HEK293 (cell line): Measurements from ENCODE around the gene TTYH1.

Source experiments
- CTCF ChIA-PET: fragments of 350-600 bp; formaldehyde crosslinking; extraction: SDS; loops from one replicate; lab custom pipeline; 2021; ENCODE audit warnings: antibody characterized with exemption; lab: Yijun Ruan, JAX
- POLR2A ChIA-PET: fragments of 300-600 bp; formaldehyde crosslinking; extraction: SDS; loops from one replicate; lab custom pipeline; 2020; ENCODE audit warnings: antibody characterized with exemption, inconsistent platforms; lab: Yijun Ruan, JAX
- H3K27ac ChIP-seq: fragments of 200-500 bp; sonication (Bioruptor generic); 2 replicates; pipeline ENCODE4 v1.5.1; 2014; ENCODE audit warnings: low read depth, low read length, control low read depth, inconsistent platforms; ENCODE audit errors: extremely low read depth
- H3K36me3 ChIP-seq, 2 experiments: fragments of 200-500 bp in 1 of 2; sonication (Bioruptor generic) in 1 of 2; 1 replicate in 1 of 2; 2 replicates in 1 of 2; pipeline ENCODE4 v1.5.1; 2014 to 2017; ENCODE audit warnings: inconsistent platforms in 2 of 2, low read length in 2 of 2; ENCODE audit not compliant: control insufficient read depth in 2 of 2, insufficient read depth in 1 of 2
- H3K4me1 ChIP-seq: fragments of 200-500 bp; sonication (Bioruptor generic); 2 replicates; pipeline ENCODE4 v1.5.1; 2014; ENCODE audit warnings: mild to moderate bottlenecking, low read length, inconsistent platforms; ENCODE audit not compliant: control insufficient read depth, insufficient read depth
- H3K4me3 ChIP-seq: 2 replicates; pipeline ENCODE4 v1.5.1; 2011; ENCODE audit warnings: low read depth, mild to moderate bottlenecking, control low read depth, low read length, moderate library complexity
- H3K9me3 ChIP-seq: fragments of 200-500 bp; sonication (Bioruptor generic); 2 replicates; pipeline ENCODE4 v1.5.1; 2014; ENCODE audit warnings: low read depth, low read length, inconsistent platforms; ENCODE audit not compliant: control insufficient read depth, insufficient read depth
- FEZF1 ChIP-seq: fragments of 450-650 bp; formaldehyde crosslinking; IDR thresholded peaks from 2 replicates; pipeline ENCODE4 v1.5.1; 2016; ENCODE audit warnings: missing biosample characterization, missing genetic modification characterization
- GFI1B ChIP-seq: fragments of 450-650 bp; formaldehyde crosslinking; IDR thresholded peaks from 2 replicates; pipeline ENCODE4 v1.5.1; 2016; ENCODE audit warnings: missing biosample characterization, missing genetic modification characterization
- GLIS1 ChIP-seq: fragments of 450-650 bp; formaldehyde crosslinking; IDR thresholded peaks from 2 replicates; pipeline ENCODE4 v1.5.1; 2016; ENCODE audit warnings: missing biosample characterization, missing genetic modification characterization
- HOXA7 ChIP-seq: sonication (generic); formaldehyde crosslinking; IDR thresholded peaks from 2 replicates; pipeline ENCODE4 v1.8.1; 2022; ENCODE audit warnings: missing genetic modification reagents, borderline replicate concordance
- IKZF3 ChIP-seq: fragments of 450-650 bp; IDR thresholded peaks from 2 replicates; pipeline ENCODE4 v1.5.0; 2018; ENCODE audit warnings: missing biosample characterization, mild to moderate bottlenecking, missing genetic modification characterization, moderate library complexity
- KLF16 ChIP-seq: fragments of 450-650 bp; formaldehyde crosslinking; IDR thresholded peaks from 2 replicates; pipeline ENCODE4 v1.5.1; 2017; ENCODE audit warnings: missing biosample characterization, missing genetic modification characterization
- KLF7 ChIP-seq: fragments of 450-650 bp; formaldehyde crosslinking; IDR thresholded peaks from 2 replicates; pipeline ENCODE4 v1.5.1; 2016; ENCODE audit warnings: missing biosample characterization, missing genetic modification characterization, borderline replicate concordance
- PRDM1 ChIP-seq: fragments of 450-650 bp; formaldehyde crosslinking; IDR thresholded peaks from 2 replicates; pipeline ENCODE4; 2016; ENCODE audit warnings: missing biosample characterization, missing genetic modification characterization
- SCRT1 ChIP-seq: fragments of 450-650 bp; formaldehyde crosslinking; IDR thresholded peaks from 2 replicates; pipeline ENCODE4 v1.5.1; 2016; ENCODE audit warnings: missing biosample characterization, missing genetic modification characterization, borderline replicate concordance
- SETDB1 ChIP-seq: IDR thresholded peaks from one replicate; pipeline ENCODE4 v1.6.1; 2017; ENCODE audit warnings: mild to moderate bottlenecking, low read length, moderate library complexity, mixed read lengths; ENCODE audit not compliant: insufficient read length
- ZNF140 ChIP-seq: fragments of 450-650 bp; formaldehyde crosslinking; IDR thresholded peaks from 2 replicates; pipeline ENCODE4 v1.5.1; 2016; ENCODE audit warnings: missing biosample characterization, missing genetic modification characterization
- ZNF19 ChIP-seq: fragments of 450-650 bp; formaldehyde crosslinking; IDR thresholded peaks from 2 replicates; pipeline ENCODE4; 2016; ENCODE audit warnings: missing biosample characterization, missing genetic modification characterization, low read depth
- ZNF211 ChIP-seq: fragments of 450-650 bp; formaldehyde crosslinking; IDR thresholded peaks from 2 replicates; pipeline ENCODE4 v1.5.1; 2016; ENCODE audit warnings: low read depth, missing biosample characterization, missing genetic modification characterization
- ZNF214 ChIP-seq: fragments of 450-650 bp; formaldehyde crosslinking; IDR thresholded peaks from 2 replicates; pipeline ENCODE4 v1.5.1; 2017; ENCODE audit warnings: missing biosample characterization, mild to moderate bottlenecking, missing genetic modification characterization, borderline replicate concordance
- ZNF223 ChIP-seq: fragments of 450-650 bp; formaldehyde crosslinking; IDR thresholded peaks from 2 replicates; pipeline ENCODE4 v1.5.1; 2016; ENCODE audit warnings: missing biosample characterization, missing genetic modification characterization
- ZNF248 ChIP-seq: fragments of 450-650 bp; formaldehyde crosslinking; IDR thresholded peaks from 2 replicates; pipeline ENCODE4 v1.5.1; 2017; ENCODE audit warnings: missing biosample characterization, missing genetic modification characterization
- ZNF341 ChIP-seq: fragments of 450-650 bp; formaldehyde crosslinking; IDR thresholded peaks from 2 replicates; pipeline ENCODE4; 2016; ENCODE audit warnings: low read depth, missing biosample characterization, missing genetic modification characterization
- ZNF350 ChIP-seq: fragments of 450-650 bp; formaldehyde crosslinking; IDR thresholded peaks from 2 replicates; pipeline ENCODE4 v1.5.0; 2017; ENCODE audit warnings: missing biosample characterization, mild to moderate bottlenecking, missing genetic modification characterization
- ZNF394 ChIP-seq: fragments of 450-650 bp; formaldehyde crosslinking; IDR thresholded peaks from 2 replicates; pipeline ENCODE4 v1.5.1; 2016; ENCODE audit warnings: missing biosample characterization, missing genetic modification characterization, mild to moderate bottlenecking, moderate library complexity, borderline replicate concordance
- ZNF433 ChIP-seq: fragments of 450-650 bp; formaldehyde crosslinking; IDR thresholded peaks from 2 replicates; pipeline ENCODE4 v1.5.1; 2016; ENCODE audit warnings: missing biosample characterization, missing genetic modification characterization, low read depth
- ZNF473 ChIP-seq: fragments of 450-650 bp; formaldehyde crosslinking; IDR thresholded peaks from 2 replicates; pipeline ENCODE4 v1.5.1; 2017; ENCODE audit warnings: missing biosample characterization, missing genetic modification characterization
- ZNF560 ChIP-seq: fragments of 450-650 bp; formaldehyde crosslinking; IDR thresholded peaks from 2 replicates; pipeline ENCODE4 v1.5.1; 2017; ENCODE audit warnings: missing biosample characterization, missing genetic modification characterization, borderline replicate concordance
- ZNF571 ChIP-seq: fragments of 450-650 bp; formaldehyde crosslinking; IDR thresholded peaks from 2 replicates; pipeline ENCODE4 v1.5.0; 2017; ENCODE audit warnings: missing biosample characterization, missing genetic modification characterization
- ZNF585B ChIP-seq: fragments of 450-650 bp; formaldehyde crosslinking; IDR thresholded peaks from 2 replicates; pipeline ENCODE4 v1.5.1; 2016; ENCODE audit warnings: missing biosample characterization, missing genetic modification characterization
- ZNF677 ChIP-seq: fragments of 450-650 bp; IDR thresholded peaks from 2 replicates; pipeline ENCODE4 v1.5.0; 2018; ENCODE audit warnings: missing biosample characterization, mild to moderate bottlenecking, missing genetic modification characterization, moderate library complexity
- ZNF777 ChIP-seq: fragments of 450-650 bp; formaldehyde crosslinking; IDR thresholded peaks from 2 replicates; pipeline ENCODE4 v1.5.1; 2017; ENCODE audit warnings: missing biosample characterization, missing genetic modification characterization, borderline replicate concordance
- ZNF791 ChIP-seq: fragments of 450-650 bp; formaldehyde crosslinking; IDR thresholded peaks from 2 replicates; pipeline ENCODE4 v1.5.1; 2016; ENCODE audit warnings: missing biosample characterization, missing genetic modification characterization
- ZNF843 ChIP-seq: fragments of 450-650 bp; formaldehyde crosslinking; IDR thresholded peaks from 2 replicates; pipeline ENCODE4 v1.5.1; 2016; ENCODE audit warnings: missing biosample characterization, missing genetic modification characterization
- TF ChIP-seq, protein P1 (sequence below): fragments of 450-650 bp; formaldehyde crosslinking; IDR thresholded peaks from 2 replicates; pipeline ENCODE4 v1.5.1; 2017; ENCODE audit warnings: missing biosample characterization, mild to moderate bottlenecking, missing genetic modification characterization, moderate library complexity
- TF ChIP-seq, protein P2 (sequence below): fragments of 450-650 bp; formaldehyde crosslinking; IDR thresholded peaks from 2 replicates; pipeline ENCODE4 v1.5.1; 2016; ENCODE audit warnings: missing biosample characterization, missing genetic modification characterization
- TF ChIP-seq, protein P3 (sequence below): fragments of 450-650 bp; formaldehyde crosslinking; optimal IDR thresholded peaks from 2 replicates; pipeline ENCODE3; 2016; ENCODE audit warnings: missing biosample characterization, mild to moderate bottlenecking, missing genetic modification characterization
- TF ChIP-seq, protein P4 (sequence below): fragments of 450-650 bp; IDR thresholded peaks from 2 replicates; pipeline ENCODE4 v1.5.1; 2018; ENCODE audit warnings: missing biosample characterization, mild to moderate bottlenecking, missing genetic modification characterization

TTYH1 gene

DNA sequence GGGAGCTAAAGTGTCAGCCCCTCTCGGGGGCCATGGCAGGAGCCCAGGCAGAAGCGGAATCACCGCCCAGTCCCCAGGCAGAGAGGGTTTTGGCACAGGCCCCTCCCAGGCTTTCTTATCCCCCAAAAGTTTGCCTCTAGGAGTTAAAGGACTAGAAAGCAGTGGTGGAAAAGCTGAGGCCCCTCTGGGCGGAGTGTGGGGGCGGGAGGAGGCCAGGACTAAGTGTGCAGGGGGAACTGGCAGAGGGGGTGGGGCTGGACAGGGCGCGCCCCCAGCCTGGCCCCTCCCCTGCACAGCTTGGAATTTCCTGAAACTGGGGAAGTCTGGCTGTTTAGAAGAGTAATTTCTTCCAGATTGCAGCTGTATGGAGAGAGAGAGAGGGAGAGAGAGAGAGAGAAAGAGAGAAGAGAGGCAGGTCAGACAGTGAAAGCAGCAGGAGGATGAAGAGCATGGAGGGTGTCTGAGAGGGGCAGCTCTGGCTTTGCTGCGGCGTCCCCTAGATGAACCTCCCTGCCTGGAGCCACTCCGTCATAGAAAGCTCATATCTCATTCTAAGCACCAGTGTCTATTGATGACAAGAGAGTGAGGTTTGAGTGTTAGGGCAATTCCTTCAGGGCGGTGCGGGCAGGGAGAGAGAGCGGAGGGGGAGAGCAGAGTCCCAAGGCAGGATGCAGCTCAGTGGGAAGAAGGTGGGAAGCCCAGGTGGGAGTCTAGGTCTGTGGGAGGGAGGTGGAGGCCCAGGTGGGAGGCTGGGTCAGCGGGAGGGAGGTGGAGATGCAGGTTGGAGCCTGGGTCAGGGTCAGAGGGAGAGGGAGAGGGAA lies 58.0 kb downstream of the TTYH1 start, which contains the start of gene CDC42EP5:
CDC42EP5 (minus strand) TSS at position 226 of the 821 bp plus-strand sequence. CDS start 7,749 bp downstream, outside the sequence.
- POLR2A ChIA-PET, result interaction anchor here (0.7 to 1.8 kb wide), 6 partner anchors 10 to 45 kb away, joined by 3 to 8 read pairs (median 4); partner anchors contain the start of genes LENG8 and LENG9
- H3K36me3 ChIP-seq, result no peaks in the 10 kb centered on the region
- H3K4me3 ChIP-seq, result peak within 1 kb of the TSS; percentile 0
- peaks cover 7% of the 10 kb centered on the region; the same call in 1 of the 2 replicates for H3K4me1 ChIP-seq
- H3K9me3 ChIP-seq, result no peaks in the 10 kb centered on the region
- H3K27ac ChIP-seq, result no peak within 1 kb of the TSS
- CTCF ChIA-PET, result interaction anchor here (0.7 to 1.5 kb wide), 9 partner anchors 8 to 695 kb away, joined by 3 to 5 read pairs (median 3); partner anchors contain the start of gene LENG8
- TF ChIP-seq PRDM1 (tag by site-specific recombination), result peak; percentile 91
- TF ChIP-seq ZNF433, result no peak
- no peak for TF ChIP-seq ZNF211 (tag by site-specific recombination)
- TF ChIP-seq ZNF223 (tag by site-specific recombination), result peak; percentile 65; the same call in 1 of the 2 replicates
- no peak for TF ChIP-seq FEZF1
- no peak for TF ChIP-seq IKZF3
- TF ChIP-seq ZNF214, result no peak
- peak; percentile 85 for TF ChIP-seq ZNF341 (tag by site-specific recombination)
- TF ChIP-seq ZNF677 (tag by site-specific recombination), result no peak
- no peak for TF ChIP-seq ZNF560
- no peak for TF ChIP-seq SCRT1 (tag by site-specific recombination)
- TF ChIP-seq GFI1B (tag by site-specific recombination), result peak; percentile 56
- TF ChIP-seq ZNF843, result no peak
- no peak for TF ChIP-seq ZNF350 (tag by site-specific recombination)
- no peak for TF ChIP-seq GLIS1 (tag by site-specific recombination)
- TF ChIP-seq, protein P1, sequence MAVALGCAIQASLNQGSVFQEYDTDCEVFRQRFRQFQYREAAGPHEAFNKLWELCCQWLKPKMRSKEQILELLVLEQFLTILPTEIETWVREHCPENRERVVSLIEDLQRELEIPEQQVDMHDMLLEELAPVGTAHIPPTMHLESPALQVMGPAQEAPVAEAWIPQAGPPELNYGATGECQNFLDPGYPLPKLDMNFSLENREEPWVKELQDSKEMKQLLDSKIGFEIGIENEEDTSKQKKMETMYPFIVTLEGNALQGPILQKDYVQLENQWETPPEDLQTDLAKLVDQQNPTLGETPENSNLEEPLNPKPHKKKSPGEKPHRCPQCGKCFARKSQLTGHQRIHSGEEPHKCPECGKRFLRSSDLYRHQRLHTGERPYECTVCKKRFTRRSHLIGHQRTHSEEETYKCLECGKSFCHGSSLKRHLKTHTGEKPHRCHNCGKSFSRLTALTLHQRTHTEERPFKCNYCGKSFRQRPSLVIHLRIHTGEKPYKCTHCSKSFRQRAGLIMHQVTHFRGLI (tag by site-specific recombination), result no peak
- no peak for TF ChIP-seq SETDB1
- TF ChIP-seq ZNF394 (tag by site-specific recombination), result no peak
- TF ChIP-seq ZNF777 (tag by site-specific recombination), result no peak
- no peak for TF ChIP-seq ZNF19 (tag by site-specific recombination)
- TF ChIP-seq, protein P2, sequence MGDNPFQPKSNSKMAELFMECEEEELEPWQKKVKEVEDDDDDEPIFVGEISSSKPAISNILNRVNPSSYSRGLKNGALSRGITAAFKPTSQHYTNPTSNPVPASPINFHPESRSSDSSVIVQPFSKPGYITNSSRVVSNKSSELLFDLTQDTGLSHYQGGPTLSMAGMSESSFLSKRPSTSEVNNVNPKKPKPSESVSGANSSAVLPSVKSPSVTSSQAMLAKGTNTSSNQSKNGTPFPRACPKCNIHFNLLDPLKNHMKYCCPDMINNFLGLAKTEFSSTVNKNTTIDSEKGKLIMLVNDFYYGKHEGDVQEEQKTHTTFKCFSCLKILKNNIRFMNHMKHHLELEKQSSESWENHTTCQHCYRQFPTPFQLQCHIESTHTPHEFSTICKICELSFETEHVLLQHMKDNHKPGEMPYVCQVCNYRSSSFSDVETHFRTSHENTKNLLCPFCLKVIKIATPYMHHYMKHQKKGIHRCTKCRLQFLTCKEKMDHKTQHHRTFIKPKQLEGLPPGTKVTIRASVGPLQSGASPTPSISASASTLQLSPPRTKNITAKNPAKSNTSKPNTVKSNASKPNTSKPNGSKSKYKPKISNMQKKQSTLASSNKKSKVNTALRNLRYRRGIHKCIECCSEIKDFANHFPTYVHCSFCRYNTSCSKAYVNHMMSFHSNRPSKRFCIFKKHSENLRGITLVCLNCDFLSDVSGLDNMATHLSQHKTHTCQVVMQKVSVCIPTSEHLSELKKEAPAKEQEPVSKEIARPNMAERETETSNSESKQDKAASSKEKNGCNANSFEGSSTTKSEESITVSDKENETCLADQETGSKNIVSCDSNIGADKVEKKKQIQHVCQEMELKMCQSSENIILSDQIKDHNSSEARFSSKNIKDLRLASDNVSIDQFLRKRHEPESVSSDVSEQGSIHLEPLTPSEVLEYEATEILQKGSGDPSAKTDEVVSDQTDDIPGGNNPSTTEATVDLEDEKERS (tag by site-specific recombination), result no peak
- TF ChIP-seq, protein P3, sequence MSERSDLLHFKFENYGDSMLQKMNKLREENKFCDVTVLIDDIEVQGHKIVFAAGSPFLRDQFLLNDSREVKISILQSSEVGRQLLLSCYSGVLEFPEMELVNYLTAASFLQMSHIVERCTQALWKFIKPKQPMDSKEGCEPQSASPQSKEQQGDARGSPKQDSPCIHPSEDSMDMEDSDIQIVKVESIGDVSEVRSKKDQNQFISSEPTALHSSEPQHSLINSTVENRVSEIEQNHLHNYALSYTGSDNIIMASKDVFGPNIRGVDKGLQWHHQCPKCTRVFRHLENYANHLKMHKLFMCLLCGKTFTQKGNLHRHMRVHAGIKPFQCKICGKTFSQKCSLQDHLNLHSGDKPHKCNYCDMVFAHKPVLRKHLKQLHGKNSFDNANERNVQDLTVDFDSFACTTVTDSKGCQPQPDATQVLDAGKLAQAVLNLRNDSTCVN (tag by site-specific recombination), result peak; percentile 22
- TF ChIP-seq ZNF473 (tag by site-specific recombination), result no peak
- TF ChIP-seq ZNF791, result no peak
- TF ChIP-seq HOXA7 (CRISPR knock-in tag), result no peak
- no peak for TF ChIP-seq ZNF248 (tag by site-specific recombination)
- no peak for TF ChIP-seq ZNF140 (tag by site-specific recombination)
- TF ChIP-seq KLF7 (tag by site-specific recombination), result no peak
- TF ChIP-seq ZNF585B (tag by site-specific recombination), result no peak
- no peak for TF ChIP-seq KLF16
- TF ChIP-seq, protein P4, sequence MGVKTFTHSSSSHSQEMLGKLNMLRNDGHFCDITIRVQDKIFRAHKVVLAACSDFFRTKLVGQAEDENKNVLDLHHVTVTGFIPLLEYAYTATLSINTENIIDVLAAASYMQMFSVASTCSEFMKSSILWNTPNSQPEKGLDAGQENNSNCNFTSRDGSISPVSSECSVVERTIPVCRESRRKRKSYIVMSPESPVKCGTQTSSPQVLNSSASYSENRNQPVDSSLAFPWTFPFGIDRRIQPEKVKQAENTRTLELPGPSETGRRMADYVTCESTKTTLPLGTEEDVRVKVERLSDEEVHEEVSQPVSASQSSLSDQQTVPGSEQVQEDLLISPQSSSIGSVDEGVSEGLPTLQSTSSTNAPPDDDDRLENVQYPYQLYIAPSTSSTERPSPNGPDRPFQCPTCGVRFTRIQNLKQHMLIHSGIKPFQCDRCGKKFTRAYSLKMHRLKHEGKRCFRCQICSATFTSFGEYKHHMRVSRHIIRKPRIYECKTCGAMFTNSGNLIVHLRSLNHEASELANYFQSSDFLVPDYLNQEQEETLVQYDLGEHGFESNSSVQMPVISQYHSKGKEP (tag by site-specific recombination), result no peak
- no peak for TF ChIP-seq ZNF571
